ENCODE results near the gene ITPA.

GRCh38 chr20:3258429-3258828 is 49.1 kb downstream of the ITPA start:
- TF ChIP-seq CTCF (IDR thresholded peaks at IDR 0.05) (no peak), POLR2A (IDR thresholded peaks at IDR 0.05) (no peak)
